Prostate gland (tissue), 2 donors: ENCODE measurements around the gene GGACT. TPM values are rescaled to one million over a fixed set of nuclear protein-coding genes. Genes with fewer than 3 reads are reported as not detected.
"Not testable (repeated sequence)": the region's sequence is repeated elsewhere in the genome, so short reads cannot be mapped to it uniquely, and the experiment has no call there.

Experiments
- DNase-seq: peaks from one replicate; pipeline ENCODE4 v3.0.0-alpha.2; 2019; ENCODE audit warnings: low spot score
- H3K27ac ChIP-seq, 2 donors: fragments of 200-600 bp; sonication (generic); 2 replicates each; pipeline ENCODE4 v1.5.1; 2017 to 2019
- H3K27me3 ChIP-seq: fragments of 200-600 bp; sonication (generic); replicated peaks from 2 replicates; pipeline ENCODE4 v1.5.1; 2019; ENCODE audit not compliant: insufficient read depth
- H3K36me3 ChIP-seq, 2 donors: fragments of 200-600 bp; sonication (generic); 1 replicate in 1 of 2; 2 replicates in 1 of 2; pipeline versions ENCODE4 v1.5.1 to v1.8.1; 2017 to 2019
- H3K4me1 ChIP-seq: fragments of 200-600 bp; sonication (generic); replicated peaks from 2 replicates; pipeline ENCODE4 v1.5.1; 2019
- H3K4me3 ChIP-seq, 2 donors: fragments of 200-600 bp; sonication (generic); 2 replicates each; pipeline ENCODE4 v1.5.1; 2017 to 2019
- H3K9me3 ChIP-seq: fragments of 200-600 bp; sonication (generic); 2 replicates; pipeline ENCODE4 v1.5.1; 2017
- CTCF ChIP-seq, 4 experiments: fragments of 200-600 bp in 2 of 4; fragments of 450-650 bp in 2 of 4; sonication (generic) in 2 of 4; IDR thresholded peaks; 1 replicate in 3 of 4; 2 replicates in 1 of 4; pipeline ENCODE4 v1.5.1; 2016 to 2019; ENCODE audit warnings: antibody characterized with exemption in 4 of 4, mild to moderate bottlenecking in 2 of 4, moderate library complexity in 2 of 4
- POLR2A ChIP-seq: fragments of 450-650 bp; IDR thresholded peaks from one replicate; pipeline ENCODE4 v1.6.1; 2016; ENCODE audit warnings: antibody characterized with exemption, mild to moderate bottlenecking
- POLR2AphosphoS5 ChIP-seq: sonication (generic); formaldehyde crosslinking; IDR thresholded peaks from one replicate; pipeline ENCODE4 v1.6.1; 2017; ENCODE audit warnings: antibody characterized with exemption
- WGBS: methylation state at CpG from one replicate; pipeline ENCODE4 v1.1.5; 2018; 5-methylcytosine and 5-hydroxymethylcytosine counted together
- intact Hi-C: fragments of 100-400 bp; cut with DNase I; formaldehyde crosslinking; loops from one replicate; pipeline ENCODE4 v1.14.2; 2022
- total RNA-seq, 2 donors: library from RNA; depleted of rRNA; stranded (reverse); fragments of >200 nt; gene quantifications; one replicate each; pipeline ENCODE4 v1.1.0, GENCODE V29; 2016

GGACT gene
- total RNA-seq, 2 donors from 2014 or later, result 4.8 to 15.1 TPM

GRCh38 chr13:100620792-100621191 is 32.2 kb upstream of the GGACT start:
- 82% methylated on average over 4 of the region's 4 CpGs for WGBS
- H3K36me3 ChIP-seq, result no peaks in the 10 kb centered on the region
- no peaks in the 10 kb centered on the region for H3K27me3 ChIP-seq
- H3K4me3 ChIP-seq, result no peak overlapping the region
- H3K9me3 ChIP-seq, result no peaks in the 10 kb centered on the region
- TF ChIP-seq POLR2AphosphoS5, result no peak
- no peak for TF ChIP-seq CTCF (IDR thresholded peaks at IDR 0.05)
- H3K4me1 ChIP-seq, result no peaks in the 10 kb centered on the region
- H3K27ac ChIP-seq, result no peak overlapping the region
- intact Hi-C loops, result no loop called here
- no peak for DNase-seq

DNA sequence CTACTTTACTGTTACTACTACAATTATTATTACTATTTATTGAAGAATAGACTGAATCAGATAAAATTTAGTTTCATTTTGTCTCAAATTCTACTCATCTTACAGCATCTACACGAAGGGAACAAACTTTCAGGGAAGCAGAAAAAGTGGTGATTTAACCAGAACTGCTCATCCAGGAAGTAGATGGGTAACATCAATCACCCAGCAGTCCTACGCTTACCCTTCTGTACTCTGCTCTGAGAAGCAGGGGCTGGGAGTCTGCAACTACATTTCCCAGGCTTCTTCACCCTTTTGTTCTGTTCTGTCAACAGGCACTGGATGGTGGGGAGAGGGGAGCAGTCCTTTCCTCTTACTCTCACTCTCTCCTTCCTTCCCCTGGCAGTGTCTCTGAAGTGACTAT is 31.4 kb upstream of the GGACT start:
- no peak for DNase-seq
- no peak for TF ChIP-seq POLR2A
- no peak for TF ChIP-seq POLR2AphosphoS5
- no peak for TF ChIP-seq CTCF (IDR thresholded peaks at IDR 0.05)
- Histone ChIP-seq H3K4me3 (no peak overlapping the region), H3K36me3 (no peaks in the 10 kb centered on the region), H3K9me3 (no peaks in the 10 kb centered on the region), H3K27me3 (no peaks in the 10 kb centered on the region), H3K27ac (no peak overlapping the region), H3K4me1 (no peaks in the 10 kb centered on the region)
- 95% methylated on average over 2 of the region's 2 CpGs for WGBS
- intact Hi-C loops, result no loop called here

DNA sequence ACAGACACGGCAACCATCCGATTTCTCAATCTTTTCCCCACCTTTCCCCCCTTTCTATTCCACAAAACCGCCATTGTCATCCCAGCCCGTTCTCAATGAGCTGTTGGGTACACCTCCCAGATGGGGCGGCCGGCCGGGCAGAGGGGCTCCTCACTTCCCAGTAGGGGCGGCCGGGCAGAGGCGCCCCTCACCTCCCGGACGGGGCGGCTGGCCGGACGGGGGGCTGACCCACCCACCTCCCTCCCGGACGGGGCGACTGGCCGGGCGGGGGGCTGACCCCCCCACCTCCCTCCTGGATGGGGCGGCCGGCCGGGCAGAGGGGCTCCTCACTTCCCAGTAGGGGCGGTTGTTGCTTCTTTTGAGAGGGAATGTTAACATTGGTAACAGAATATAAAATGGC is 30.3 kb upstream of the GGACT start:
- 98% methylated on average over 19 of the region's 24 CpGs for WGBS

DNA sequence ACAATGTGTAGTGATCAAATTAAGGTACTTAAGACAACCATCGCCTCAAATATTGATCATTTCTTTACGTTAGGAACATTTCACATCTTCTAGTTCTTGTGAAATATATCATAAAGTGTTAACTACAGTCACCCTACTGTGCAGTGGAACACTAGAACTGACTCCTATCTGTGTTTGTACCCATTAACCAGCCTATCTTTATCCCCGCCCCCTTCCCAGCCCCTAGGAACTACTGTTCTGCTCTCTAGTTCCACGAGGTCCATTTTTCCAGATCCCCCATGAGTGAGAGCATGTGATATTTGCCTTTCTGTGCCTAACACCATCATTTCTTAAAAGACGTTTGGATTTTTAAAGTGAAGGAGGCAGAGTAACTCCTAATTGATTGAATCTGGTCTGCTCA is 24.4 kb upstream of the GGACT start:
- TF ChIP-seq POLR2AphosphoS5 (no peak), CTCF (IDR thresholded peaks at IDR 0.05) (no peak), POLR2A (no peak)
- Histone ChIP-seq H3K4me3 (no peak overlapping the region), H3K27me3 (no peaks in the 10 kb centered on the region), H3K27ac (no peak overlapping the region), H3K9me3 (no peaks in the 10 kb centered on the region), H3K36me3 (no peaks in the 10 kb centered on the region), H3K4me1 (no peaks in the 10 kb centered on the region)
- WGBS, result 88% methylated on average over 5 of the region's 5 CpGs
- DNase-seq, result no peak
- intact Hi-C loops, result no loop called here

More for the DNA sequence above, 30.3 kb upstream of the GGACT start:
- intact Hi-C loops, H3K9me3 ChIP-seq, H3K27me3 ChIP-seq, H3K4me1 ChIP-seq, H3K36me3 ChIP-seq, H3K27ac ChIP-seq, DNase-seq, H3K4me3 ChIP-seq: not testable (repeated sequence)

- DNase-seq, result peak; percentile 49
- H3K4me3 ChIP-seq, result no peak overlapping the region
- TF ChIP-seq CTCF (IDR thresholded peaks at IDR 0.05) (no peak), POLR2AphosphoS5 (peak; percentile 63)
- H3K27ac ChIP-seq, result no peak overlapping the region
- intact Hi-C loops, result no loop called here
- no peaks in the 10 kb centered on the region for H3K9me3 ChIP-seq
- no peaks in the 10 kb centered on the region for H3K27me3 ChIP-seq
- H3K36me3 ChIP-seq, result no peaks in the 10 kb centered on the region
- H3K4me1 ChIP-seq, result no peaks in the 10 kb centered on the region
- WGBS, result 34% methylated on average over 9 of the region's 9 CpGs
Measured at GRCh38 chr13:100611678-100612492, 23.3 kb upstream of the GGACT start.
